Activated CD8-positive, alpha-beta memory T cell treated with anti-CD3 and anti-CD28 coated beads, Interleukin-2, amount 50 U/mL, for 48 hours (primary cell): ENCODE results near the gene DAAM2.

Experiments used
- DNase-seq: peaks from one replicate; pipeline ENCODE4 v3.0.0-alpha.2; 2020

Gene DAAM2

DNA sequence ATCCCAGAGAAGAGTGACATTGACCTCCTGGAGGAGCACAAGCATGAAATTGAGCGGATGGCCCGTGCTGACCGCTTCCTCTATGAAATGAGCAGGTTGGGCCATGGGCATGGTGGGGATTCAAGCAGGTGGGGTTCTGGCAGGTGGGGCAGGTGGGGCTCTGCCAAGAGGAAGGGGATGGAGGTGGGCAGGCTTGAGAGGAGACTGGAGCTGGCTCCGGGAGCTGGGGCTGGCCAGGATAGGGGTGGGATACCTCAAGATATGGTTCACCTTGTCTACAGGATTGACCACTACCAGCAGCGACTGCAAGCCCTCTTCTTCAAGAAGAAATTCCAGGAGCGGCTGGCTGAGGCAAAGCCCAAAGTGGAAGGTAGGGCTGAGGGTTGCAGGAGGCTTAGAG lies 99.2 kb downstream of the DAAM2 start:
- no peak for DNase-seq

DNA sequence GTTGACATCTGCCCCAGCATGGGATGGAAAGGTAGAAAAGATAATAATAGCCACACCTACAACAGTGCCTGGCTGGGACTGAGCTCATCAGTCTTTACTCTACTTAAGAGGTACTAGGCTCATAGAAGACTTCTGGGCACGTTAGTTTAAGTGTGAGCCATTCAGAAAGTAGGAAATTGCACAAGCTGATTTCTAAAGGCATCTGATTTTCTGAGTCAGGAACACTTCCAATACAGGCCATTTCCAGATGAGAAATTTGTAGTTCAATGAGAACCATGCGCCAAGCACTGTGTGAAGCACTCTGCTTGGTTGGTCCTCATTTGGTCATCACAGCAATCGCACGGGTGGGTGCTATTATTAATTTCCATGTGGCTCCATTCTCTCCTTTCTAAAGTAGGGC lies 99.8 kb downstream of the DAAM2 start:
- no peak for DNase-seq

DNA sequence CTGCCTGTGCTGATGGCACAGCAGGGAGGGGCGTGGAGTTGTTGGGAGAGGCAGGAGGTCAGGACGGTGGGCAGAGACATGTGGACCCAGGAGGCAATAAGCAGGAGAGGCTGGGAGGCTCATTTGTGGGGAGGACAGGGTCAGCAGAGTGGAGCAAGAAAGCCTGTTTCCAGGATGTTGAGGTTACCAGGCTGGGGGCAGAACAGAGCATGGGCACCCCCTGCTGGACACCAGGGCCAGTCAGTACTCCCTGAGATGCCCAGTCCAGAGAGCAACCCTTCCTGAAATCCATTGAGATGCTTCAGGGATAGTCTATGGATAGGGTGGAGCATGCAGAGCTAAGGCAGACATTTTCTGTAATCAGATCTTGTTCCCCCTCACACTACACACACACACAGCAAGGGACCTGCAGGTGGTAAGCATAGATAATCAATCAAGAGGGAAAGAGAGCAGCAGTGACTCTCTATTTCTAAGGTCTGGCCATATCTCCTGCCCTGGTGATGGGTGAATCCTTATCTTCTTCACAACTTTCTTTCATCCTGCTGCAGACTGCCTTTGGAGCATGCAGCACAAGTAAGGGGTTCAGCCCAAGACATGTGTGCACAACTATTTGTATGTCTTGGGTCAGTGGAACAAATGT lies 100.4 kb downstream of the DAAM2 start:
- DNase-seq: no peak

DNA sequence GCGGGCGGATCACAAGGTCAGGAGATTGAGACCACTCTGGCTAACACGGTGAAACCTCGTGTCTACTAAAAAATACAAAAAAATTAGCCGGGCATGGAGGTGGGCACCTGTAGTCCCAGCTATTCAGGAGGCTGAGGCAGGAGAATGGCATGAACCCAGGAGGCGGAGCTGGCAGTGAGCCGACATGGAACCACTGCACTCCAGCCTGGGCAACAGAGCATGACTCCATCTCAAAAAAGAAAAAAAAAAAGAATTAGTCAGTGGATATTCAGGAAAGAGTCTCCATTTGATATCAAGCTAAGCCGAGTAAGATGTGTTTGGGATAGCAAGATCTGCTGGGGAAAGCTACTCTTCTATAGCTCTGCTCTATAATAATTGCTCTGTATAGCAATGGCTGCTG lies 101.1 kb downstream of the DAAM2 start:
- DNase-seq: no peak

DNA sequence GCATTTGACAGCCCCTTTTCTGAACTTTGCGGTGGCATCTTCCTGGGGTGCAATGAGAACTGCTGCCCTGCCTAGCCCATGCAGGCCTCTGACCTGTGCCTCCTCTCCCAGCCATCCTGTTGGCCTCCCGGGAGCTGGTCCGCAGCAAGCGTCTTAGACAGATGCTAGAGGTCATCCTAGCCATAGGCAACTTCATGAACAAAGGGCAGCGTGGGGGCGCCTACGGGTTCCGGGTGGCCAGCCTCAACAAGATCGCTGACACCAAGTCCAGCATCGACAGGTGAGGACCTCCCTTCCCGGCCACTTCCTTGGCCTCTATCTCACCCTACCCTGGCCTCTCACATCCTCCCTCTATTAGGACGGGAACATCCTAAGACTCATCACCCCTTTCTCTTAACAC lies 104.5 kb downstream of the DAAM2 start:
- no peak for DNase-seq

DNA sequence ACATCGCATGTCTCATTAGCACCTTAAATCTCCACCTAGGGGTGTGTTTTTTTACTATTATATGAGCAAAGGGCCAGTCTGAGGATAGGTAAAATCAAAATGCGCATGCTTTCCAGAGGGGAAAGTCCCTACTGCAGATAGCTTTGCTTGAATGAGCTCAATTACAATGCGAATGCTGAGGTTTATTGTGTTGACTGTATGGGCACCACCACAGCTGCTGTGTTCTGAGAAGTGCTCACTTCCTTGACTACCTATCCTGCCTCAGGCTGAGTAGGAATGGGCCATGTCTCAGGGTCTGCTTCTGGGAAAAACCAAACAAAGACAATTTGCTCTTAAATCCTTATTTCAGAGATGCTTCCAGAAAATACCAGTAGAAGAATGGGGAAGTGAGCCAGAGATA lies 105.5 kb downstream of the DAAM2 start:
- no peak for DNase-seq

DNA sequence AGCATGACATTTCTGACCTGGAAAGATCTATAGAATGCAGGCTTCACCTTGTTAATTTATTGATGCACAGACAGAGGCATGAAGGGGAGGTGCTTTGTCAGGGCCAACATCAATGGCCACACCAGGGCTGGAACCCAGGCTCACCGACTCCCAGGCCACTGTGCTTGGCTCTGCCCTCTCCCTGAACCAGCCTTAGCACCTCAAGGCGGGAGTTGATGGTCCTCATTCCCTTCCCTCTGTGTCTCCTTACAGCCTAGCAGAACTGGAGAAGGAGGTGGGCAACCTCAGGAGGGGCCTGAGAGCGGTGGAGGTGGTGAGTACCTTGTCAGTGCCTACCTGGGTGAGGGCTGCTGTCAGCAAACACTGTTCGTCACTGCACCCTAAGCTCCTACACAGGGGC lies 106.4 kb downstream of the DAAM2 start:
- no peak for DNase-seq

DNA sequence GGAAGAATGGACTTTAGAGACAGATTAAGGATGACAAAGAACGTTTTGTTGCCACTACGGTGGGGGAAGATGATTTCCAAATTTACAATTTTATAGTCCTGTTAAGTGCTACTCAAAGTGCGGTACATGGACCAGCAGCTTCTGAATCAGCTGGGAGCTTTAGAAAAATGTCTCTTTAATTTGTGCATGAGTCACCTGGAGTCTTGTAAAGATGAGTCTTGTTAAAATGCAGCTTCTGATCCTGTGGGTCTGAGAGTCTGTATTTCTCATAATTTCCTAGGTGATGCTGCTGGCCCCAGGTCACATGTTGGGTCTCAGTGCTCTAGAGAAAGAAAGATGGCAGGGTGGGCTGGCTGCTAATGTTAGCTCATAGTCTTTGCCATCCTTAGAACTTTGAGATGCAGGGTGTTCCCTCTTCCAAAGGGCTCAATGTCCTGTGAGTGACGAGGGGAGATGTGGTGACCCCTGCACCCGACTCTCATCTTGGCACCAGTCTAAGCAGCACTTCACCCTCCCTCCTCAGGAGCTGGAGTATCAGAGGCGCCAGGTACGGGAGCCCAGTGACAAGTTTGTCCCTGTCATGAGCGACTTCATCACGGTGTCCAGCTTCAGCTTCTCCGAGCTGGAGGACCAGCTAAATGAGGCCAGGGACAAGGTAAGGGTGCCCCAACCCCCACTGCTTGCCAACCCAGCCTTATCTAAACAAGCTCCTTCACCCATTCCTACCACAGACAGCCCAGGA lies 107.5 kb downstream of the DAAM2 start:
- DNase-seq: no peak

DNA sequence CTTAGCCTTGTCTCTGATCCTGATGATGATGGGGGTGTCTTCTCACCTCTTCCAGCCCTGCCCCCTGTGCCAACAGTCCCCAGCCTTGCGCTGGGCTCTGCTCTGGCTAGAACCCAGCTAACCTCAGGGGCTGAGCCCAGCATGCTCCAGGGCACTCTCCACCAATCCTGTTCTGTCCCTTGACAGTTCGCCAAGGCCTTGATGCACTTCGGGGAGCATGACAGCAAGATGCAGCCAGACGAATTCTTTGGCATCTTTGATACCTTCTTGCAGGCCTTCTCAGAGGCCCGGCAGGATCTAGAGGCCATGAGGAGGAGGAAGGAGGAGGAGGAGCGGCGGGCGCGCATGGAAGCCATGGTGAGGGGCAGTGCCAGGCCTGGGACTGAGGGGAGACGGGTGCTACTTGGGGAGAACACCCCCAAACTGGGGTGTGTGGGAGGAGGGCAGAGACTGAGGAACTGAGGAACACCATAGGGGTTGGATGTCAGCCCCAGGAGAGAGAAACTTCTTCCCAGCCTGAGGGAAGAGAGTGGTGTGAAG lies 109.0 kb downstream of the DAAM2 start:
- no peak for DNase-seq

DNA sequence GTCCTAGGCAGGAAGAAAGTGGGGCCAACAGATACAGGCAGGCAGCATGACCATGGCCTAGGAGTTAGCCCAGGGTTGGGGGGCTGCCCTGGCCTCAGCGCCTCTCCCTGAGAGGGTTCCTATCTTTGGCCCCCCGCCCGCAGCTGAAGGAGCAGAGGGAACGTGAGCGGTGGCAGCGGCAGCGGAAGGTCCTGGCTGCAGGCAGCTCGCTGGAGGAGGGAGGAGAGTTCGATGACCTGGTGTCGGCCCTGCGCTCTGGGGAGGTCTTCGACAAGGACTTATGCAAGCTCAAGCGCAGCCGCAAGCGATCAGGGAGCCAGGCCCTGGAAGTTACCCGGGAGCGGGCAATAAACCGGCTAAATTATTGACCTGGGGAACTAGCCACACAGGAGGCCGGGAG lies 109.5 kb downstream of the DAAM2 start:
- no peak for DNase-seq

DNA sequence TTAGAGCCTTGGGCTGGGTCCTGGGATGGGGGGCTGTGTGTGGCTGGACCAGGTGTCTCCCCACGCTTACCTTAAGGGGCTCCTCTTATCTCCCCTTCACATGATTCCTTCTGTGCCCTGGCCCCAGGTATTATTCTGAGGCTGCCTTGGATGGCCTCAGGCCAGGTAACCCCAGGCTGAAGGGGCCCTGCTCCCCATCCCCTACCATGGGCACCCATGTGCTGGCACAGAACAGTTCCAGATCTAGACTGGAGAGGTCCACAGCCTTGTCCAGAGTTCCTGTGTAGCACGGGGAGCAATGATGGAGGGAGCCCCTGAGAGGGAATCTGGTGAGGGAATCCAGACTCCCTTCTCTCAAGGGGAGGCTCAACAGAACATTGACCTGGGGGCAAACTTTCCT lies 110.0 kb downstream of the DAAM2 start:
- DNase-seq: no peak

DNA sequence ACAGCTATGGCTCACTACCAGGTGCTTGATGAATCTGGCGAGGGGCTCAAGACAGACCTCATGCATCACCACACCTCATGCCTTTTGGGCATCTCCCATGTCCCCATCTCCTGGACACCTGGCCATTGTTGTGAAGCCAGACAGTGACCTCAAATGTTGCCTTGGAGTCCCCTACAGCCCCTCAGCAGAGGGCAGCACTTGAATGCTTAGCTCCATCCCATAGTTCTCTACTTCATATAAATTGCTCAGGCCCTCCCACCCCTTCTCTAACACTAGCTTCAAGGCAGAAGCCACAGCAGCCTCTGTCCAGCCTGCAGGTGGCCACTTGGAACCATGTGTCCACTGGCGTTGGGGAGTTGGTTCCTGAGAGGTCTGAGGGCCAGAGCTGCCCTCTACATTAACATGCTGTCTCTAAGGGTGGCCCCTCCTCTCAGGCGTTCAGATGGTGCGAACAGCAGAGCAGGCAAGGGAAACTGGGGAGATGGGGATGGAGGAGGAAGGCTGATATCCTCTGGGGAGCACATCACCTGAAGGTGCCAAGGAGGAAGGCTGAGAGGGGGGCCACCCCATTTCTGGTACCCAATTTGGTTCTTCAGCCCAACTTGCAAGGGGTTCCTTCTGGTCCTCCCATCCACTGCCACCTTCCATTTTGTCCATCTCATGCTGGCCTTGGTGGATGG lies 110.8 kb downstream of the DAAM2 start:
- no peak for DNase-seq

DNA sequence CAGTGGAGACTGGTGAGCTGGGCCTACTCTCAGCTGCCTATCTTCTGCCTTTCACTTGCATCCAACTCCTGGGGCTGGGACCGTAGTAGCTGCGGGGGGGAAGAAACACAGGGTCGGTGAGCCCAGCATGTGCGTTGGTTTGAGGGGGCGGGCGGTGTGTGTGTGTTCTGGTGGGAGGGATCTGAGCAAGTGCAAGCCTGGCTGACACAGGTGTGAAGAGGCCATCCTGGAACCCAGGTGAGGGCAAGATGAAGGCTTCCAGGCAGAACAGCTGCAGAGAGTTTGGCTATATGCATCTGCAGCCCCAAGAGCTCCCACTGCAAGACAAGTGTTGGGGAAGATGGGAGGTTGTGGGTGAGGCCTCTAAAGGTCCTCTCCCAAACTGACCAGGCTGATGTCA lies 111.5 kb downstream of the DAAM2 start:
- no peak for DNase-seq

DNA sequence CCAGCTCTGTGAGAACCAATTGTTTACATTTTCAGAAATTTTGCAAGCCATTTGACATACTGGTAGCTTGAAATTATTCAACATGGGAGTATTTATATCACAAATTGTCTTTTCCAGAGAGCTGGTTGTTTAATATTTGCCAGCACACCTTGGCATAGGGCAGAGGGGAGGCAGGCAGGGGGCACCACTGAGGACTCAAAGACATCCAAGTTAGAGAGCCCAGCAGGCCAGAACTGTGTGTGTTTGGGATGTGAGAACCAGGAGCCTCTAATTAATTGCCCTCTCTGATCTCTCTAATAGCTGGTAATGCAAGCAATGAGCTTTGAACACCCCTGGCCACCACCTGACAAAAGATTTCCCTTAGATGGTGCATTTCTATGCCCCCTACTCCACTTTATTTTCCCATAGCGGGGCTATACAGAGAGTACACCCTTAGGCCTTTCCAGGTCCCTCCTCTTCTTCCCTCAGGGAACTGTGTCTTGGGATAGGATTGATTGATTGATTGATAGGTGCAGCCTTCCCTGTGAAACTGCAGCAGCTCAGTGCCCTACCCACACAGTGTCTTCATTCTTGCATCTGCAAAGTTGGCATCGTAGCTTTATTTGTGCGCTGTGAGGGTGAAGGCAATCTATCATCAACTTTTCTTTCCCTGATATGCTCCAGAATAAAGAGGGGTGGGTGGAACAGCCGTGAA lies 112.9 kb downstream of the DAAM2 start:
- no peak for DNase-seq

DNA sequence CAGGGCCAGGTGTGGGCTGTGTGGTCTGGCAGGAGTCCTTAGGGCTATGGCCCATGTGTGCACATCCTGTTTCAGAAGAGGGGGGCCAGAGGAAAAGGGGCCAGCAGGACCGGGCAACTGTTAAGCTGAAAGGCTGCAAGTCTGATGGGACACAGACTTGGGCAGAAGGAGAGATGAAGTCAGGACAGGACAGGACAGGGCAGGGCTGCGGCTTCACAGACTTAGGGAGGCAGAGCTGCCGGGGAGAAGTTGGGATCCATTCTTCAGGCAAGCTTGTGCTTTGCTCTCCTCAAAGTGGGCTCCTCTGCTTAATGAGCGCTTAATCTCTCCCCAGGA lies 113.4 kb downstream of the DAAM2 start:
- DNase-seq: no peak

DNA sequence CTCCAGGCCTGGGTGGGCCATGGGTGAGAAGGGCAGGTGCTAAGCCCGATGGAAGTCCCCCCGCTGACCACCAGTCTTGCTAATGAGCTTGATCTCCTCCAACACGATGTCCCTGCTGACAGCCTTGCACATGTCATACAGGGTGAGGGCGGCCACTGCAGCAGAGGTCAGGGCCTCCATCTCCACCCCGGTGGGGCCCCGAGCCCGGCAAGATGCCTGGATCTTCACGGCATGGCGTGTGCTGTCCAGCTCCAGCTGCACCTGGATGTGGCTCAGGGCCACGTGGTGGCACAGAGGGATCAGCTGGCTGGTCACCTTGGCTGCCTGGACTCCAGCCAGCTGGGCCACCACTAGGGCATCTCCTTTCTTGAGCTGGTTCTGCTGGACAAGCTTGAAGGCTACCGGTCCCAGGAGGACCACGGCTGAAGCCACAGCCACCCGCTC lies 114.2 kb downstream of the DAAM2 start:
- no peak for DNase-seq

DNA sequence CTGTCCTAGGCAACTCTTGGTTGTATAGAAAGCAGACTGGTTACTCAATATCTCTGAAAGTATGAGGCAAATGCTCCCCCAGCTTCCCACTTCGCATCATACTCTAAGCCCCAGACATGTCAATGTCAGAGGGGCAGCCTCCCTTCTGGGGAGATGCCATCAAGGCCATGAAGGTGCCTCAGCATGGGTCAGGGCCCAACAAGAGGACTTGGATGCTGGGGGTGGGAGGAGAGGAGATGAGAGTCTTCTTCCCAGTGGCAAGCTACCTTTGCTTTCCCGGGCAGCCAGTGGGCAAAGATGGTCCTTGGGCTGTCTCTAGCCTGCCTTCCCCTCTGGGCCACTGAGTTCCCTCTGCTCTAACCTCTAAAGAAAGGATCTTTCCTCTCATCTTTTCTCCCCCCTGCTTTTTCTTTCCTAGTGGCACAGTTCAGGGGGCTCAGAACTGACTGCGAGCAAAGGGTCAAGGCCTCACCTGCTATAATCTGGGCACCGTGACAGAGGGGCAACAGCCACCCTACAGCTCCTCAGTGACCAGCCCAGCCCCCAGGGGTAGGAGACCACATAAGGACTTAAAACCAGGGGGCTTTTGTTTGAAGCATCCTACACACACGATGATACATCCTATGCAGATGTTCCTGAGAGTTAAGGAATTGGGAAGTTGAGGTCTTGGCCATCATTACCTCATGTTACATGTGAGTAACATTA lies 115.8 kb downstream of the DAAM2 start:
- DNase-seq: no peak

DNA sequence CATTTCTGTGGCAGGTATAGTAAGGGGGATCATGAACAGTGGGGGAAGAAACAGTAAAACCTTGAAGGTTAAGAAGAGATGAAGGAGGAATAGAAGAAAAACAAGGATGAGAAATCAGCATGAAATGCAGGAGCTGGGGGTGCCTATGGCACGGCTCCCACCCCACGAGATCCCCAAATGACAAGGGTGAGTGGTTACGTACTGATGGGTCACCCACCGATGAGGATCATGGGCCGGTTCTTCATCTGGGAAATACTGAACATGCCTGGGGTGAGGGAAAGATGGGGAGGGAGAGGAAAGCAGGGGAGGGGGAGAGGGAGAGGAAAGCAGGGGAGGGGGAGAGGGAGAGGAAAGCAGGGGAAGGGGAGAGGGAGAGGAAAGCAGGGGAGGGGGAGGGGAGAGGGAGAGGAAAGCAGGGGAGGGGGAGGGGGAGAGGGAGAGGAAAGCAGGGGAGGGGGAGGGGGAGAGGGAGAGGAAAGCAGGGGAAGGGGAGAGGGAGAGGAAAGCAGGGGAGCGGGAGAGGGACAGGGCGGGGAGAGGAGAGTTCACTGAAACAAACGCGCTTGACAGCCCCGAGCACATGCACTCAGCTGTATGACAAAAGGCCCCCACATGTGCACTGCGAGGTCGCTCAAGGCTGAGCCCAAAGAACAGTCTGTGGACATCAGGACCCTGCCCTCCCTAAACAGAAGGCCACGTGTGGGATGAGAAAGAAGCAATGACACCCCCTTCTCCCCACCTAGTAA lies 116.8 kb downstream of the DAAM2 start:
- no peak for DNase-seq

DNA sequence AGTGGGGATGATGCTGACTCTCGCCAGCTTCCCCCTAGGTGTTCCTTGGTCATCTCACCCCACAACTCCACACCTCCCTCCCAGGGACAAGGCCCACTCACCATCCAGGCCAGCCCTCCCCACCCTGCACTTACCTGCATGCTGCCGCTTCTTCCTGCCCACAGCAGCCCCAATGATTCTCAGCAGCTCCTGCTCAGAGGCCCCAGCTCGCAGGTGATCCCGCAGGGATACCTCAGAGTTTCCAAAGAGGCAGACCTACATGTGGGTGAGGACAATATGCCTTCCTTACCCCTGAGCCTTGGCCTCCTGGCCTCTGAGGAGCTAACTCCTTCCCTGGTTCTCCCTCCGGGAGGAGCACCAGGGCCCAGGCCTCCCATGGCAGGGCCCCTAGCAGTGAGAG lies 117.5 kb downstream of the DAAM2 start:
- DNase-seq: no peak

DNA sequence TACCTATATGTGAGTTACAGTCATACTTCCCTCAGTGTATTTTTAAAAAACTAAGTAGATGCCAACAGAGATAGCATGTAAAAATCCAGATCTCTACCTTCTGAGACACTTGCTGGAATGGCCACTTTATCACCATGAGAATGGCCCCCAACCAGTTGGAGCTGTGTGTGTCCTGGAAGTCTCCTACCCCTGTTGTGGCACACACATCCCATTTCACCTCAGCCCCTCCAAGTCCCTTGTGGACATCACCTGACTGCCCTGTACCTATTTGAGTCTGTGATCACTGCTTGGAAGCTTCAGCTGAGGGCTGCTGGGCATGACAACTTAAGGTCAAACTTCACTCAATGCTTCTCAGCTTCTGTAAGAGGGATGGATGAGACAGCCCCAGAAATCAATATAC lies 118.0 kb downstream of the DAAM2 start:
- no peak for DNase-seq

DNA sequence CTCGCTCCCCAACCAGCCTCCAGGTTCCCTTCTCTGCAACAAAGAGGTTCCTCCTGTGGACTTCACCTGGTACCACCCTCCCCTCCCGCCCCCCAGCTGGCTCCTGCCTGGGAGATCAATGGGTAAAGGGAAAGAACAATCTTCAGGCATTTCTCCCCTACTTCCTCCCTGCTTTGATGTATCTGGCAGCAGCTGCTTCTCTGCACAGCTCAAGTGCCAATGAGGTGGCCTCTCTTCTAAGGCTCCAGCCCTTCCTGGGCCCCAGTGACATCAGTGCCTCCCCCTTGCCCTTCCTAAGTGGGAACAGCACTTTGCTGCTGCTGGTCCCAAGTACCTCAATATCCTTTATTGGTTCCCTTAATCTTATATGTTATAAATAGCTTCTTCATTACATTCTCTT lies 118.6 kb downstream of the DAAM2 start:
- DNase-seq: no peak

DNA sequence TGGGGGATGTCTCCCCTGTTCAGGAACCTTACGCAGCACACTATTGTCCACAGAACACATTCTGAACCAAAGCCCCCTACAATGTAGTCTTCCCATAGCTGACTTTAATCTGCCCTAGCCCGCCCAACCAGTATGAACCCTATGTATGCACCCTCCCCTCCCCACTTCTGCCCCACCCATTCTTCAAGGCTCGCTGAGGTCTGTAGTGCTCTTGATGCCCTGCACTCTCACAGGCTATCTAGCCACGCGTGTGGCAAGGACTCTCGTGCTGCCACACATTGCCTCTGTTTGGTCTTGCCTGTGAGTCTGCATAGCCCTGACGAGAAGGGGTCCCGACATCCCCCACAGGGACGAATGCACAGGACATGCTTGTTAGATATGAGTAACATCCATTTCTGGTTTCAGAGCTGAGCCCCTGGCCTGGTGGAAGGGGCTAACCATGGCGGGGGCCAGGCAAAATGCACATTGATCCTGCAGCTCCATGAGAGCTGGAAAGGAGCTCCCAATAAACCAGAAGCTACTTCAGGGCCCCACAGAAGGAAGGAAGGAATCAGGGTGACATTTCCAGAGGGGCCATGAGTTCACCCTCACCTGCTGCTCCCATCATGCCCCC lies 119.4 kb downstream of the DAAM2 start:
- no peak for DNase-seq
